Activated CD8-positive, alpha-beta memory T cell treated with anti-CD3 and anti-CD28 coated beads for 36 hours (primary cell): ENCODE results near the gene FGF18. TPM values are rescaled to one million over a fixed set of nuclear protein-coding genes. Genes with fewer than 3 reads are reported as not detected.

ENCODE experiments used
- CTCF ChIA-PET: fragments of 350-600 bp; sonication (Branson Sonifier 250); formaldehyde crosslinking; loops from one replicate; lab custom pipeline; 2021; ENCODE audit warnings: antibody characterized with exemption; lab: Charles Lee
- POLR2A ChIA-PET: fragments of 350-600 bp; sonication (Branson Sonifier 250); formaldehyde crosslinking; loops from one replicate; lab custom pipeline; 2021; ENCODE audit warnings: antibody characterized with exemption; lab: Charles Lee
- total RNA-seq, 2 experiments: library from RNA; stranded (reverse); gene quantifications; one replicate each; pipeline ENCODE4 v1.2.3, GENCODE V29; 2021

Gene FGF18
- total RNA-seq, 2 experiments from 2014 or later: 0.13 TPM; not detected in 1

DNA sequence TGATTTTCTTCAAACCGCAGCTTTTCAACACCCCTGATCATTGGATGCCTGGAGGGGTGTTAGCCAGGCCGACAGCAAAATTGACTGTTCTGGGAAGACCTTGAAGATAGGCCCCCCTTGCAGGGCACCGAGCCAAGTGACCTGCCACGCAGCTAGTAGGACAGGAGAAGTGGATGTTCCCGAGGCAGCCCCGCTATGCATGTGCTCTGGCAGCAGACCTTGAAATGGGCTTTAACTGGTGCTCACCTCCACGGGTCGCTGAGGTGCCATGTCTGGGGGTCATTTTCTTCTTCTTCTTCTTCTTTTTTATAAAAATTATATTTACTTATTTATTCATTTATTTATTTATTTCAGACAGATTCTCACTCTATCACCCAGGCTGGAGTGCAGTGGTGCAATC is 12.6 kb downstream of the FGF18 start:
- POLR2A ChIA-PET: no interaction called here
- CTCF ChIA-PET: no interaction called here

DNA sequence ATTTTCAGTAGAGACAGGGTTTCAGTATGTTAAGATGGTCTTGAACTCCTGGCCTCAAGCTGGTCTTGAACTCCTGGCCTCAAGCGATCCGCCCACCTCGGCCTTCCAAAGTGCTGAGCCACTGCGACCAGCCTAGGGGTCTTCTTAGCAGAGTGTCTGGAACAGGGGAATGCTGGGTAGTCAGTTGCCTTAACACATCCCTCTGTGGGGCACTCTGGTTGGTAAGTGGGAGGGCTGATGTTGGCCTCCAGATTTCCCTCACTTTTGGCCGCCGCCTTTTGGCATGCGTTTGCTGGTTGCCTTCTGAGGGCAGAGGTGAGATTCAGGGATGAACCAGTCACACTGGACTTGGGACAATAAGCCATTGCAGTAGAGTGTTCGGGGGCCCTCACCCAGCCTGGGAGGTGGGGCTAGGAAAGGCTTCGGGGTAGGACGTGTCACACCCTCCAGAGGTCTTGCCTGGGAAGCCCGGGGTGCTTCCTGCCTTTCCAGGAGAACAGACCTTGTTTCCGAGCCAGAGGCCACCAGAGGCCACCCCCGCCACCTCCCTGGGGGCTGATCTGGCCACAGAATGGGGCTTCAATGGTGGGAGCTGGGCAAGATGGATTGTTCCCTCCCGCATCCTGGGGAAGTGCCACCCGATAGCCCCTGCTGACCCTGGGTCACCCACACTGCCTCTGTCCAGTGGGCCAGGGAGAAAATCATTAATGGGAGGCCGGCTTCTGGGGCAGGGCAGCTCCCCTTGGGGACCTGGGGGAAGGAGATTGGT is 13.3 kb downstream of the FGF18 start:
- POLR2A ChIA-PET: no interaction called here
- CTCF ChIA-PET: no interaction called here

DNA sequence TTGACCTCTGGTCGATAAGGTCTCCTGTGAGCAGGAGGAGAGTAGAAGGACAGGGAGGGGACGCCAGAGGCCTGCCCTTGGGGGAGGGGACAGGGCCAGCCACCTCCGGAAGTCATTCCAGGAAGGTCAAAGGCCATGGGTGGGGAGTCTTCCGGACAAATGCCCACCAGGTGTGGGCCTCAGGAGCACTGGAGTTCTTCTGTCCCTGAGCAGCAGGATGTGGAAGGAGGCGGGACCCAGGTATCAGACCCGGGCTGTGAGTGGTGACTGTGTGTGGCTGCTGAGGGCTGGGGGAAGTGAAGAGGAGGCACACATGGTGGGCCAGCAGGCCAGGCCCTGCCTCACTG is 13.9 kb downstream of the FGF18 start:
- ChIA-PET CTCF (no interaction called here), POLR2A (no interaction called here)

DNA sequence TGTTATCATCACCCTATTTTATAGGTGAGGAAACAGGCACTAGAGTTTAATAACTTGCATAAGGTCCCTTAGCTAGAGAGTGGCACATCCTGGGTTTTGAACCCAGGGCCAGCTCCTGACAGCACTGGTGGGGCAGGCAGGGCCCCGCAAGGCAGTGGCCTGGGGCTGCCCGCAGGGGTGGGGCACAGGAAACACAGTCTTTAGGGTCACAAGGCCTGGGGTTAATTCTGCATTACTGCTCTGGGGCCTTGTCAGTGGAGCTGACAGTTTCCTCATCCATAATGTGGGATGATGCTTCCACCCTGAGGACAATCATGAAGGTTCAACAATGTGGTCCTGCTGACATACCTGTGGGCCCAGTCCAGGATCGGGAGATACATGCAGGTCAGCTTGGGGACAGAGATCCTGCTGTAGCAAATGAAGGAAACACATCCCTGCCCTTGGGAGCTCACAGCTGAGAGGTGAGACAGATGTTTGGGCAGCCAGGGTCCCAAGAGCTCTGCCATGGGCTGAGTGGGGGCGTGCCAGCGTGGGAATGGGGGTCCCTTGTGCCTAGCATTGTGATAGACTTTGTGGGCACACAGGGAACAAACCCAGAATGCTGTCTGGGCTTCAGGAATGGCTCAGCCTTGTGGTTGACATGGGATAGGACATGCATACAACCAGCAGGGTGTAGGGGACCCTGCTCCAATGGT is 14.7 kb downstream of the FGF18 start:
- ChIA-PET POLR2A (no interaction called here), CTCF (no interaction called here)

DNA sequence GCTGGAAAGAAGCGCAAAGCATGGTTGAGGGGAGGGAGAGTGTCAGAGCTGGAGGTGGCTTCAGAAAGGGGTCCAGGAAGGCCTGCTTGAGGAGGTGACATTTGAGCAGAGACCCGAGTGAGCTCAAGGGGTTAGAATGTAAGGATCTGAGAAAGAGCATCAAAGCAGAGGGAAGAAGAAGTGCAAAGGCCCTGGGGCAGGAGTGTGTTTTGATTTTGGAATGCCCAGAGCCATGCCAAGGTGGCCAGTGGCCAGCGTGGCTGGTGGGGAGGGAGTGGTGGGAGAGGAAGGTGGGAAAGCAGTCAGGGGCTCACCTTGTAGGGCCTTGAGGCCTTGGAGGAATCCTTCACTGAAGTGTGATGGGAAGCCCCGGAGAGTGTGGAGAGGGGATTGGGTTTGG is 15.4 kb downstream of the FGF18 start:
- POLR2A ChIA-PET: no interaction called here
- CTCF ChIA-PET: no interaction called here

DNA sequence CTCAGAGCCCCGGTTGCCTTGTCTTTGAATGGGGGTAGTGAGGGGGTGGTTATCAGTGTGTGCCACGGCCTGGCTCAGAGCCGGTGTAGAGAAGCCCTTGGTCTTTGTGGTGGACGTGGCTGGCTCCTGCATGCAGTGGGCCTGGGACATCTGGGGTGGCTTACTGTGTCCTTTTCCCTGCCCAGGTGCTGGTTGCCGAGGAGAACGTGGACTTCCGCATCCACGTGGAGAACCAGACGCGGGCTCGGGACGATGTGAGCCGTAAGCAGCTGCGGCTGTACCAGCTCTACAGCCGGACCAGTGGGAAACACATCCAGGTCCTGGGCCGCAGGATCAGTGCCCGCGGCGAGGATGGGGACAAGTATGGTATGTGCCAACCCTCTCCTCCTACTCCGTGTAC is 16.5 kb downstream of the FGF18 start:
- CTCF ChIA-PET: no interaction called here
- POLR2A ChIA-PET: no interaction called here

DNA sequence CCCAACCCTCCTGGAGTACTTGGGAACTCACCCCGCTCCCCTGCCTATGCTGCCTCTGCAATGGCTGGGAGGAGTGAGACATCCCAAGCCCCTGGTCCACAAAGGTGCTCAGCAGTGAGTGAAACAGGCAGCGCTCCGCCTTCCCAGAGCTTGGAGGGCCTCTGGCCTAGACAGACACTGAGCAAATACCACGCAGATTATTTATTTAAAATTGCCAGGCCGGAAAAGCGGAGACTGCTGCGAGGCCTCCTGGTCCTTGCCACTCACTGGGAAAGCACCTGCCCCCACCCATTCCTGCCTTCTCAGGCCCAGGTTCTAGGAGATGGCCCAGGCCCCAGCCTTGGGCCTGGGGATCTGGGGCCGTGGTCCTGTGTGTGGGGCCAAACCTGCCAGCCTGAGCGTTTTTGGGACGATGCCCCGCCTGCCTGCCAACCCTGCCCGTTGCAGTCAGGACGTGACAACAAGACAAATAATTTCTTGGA is 17.4 kb downstream of the FGF18 start:
- CTCF ChIA-PET: no interaction called here
- POLR2A ChIA-PET: no interaction called here

DNA sequence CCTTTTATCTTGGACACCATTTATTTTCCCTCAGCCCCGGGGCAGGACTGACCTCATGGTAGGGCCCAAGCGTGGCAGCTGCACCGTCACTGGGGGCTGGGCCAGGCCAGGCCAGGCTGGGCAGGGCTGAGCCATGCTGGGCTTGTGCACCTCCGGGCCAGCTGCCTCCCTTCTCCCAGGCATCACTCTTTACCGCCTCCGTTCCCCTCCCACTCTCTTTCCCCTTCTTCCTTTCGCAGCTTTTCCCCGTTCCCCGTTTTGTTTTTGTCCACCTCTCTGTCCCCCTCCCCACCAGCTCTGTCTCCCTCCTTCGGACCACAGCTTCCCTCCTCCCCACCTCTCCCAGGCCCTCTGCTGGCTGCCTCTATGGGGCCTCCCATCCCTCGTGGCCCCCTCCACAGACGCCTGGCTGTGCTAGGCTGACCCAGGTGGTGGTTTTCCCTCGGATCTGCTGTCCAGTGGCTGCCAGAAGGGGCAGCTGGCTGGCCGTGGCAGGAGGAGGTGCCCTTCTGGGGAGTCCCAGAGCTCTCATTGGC is 17.9 kb downstream of the FGF18 start:
- ChIA-PET POLR2A (no interaction called here), CTCF (no interaction called here)

DNA sequence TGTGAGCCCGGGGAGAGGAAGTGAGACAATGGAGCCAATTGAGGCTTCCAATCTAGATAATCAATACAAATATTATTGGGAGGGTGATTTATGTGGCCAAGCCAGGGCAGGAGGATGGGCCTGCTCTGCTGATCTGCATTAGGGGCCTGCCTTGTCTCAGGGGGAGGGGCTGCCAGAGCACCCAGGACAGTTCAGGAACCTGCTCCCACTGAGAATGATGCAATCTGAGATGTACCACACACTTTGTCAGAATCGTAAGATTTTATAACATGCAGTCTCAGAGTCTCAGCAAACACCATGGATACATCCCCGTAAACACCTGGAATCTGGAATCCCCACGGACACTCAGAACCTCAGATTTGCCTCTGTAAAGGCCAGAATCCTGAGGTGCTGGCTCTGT is 19.3 kb downstream of the FGF18 start:
- ChIA-PET POLR2A (no interaction called here), CTCF (no interaction called here)

DNA sequence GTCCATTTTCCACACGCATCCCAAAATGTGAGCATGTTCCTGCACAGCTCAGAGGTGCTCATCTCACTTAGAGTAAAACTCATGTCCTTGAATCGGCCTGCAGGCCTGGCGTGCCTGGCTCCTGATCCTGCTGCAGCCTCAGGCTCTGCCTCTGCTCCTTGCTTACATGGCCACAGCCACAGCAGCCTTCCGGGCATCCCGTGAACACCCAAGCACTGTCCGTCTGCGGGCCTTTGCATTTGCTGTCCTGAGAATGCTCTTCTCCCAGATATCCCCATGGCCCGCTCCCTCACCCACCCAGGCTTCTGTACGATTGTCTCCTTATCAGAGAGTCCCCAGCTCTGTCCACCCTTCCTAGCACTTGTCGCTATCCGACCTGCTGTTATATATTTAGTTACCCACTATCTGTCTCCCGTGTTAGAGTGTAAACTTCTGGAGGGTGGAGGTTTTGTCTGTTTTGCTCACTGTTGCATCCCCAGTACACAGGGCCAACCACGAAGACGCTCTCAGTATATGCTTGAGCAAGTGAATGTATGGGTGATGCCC is 21.9 kb downstream of the FGF18 start:
- ChIA-PET CTCF (no interaction called here), POLR2A (no interaction called here)

DNA sequence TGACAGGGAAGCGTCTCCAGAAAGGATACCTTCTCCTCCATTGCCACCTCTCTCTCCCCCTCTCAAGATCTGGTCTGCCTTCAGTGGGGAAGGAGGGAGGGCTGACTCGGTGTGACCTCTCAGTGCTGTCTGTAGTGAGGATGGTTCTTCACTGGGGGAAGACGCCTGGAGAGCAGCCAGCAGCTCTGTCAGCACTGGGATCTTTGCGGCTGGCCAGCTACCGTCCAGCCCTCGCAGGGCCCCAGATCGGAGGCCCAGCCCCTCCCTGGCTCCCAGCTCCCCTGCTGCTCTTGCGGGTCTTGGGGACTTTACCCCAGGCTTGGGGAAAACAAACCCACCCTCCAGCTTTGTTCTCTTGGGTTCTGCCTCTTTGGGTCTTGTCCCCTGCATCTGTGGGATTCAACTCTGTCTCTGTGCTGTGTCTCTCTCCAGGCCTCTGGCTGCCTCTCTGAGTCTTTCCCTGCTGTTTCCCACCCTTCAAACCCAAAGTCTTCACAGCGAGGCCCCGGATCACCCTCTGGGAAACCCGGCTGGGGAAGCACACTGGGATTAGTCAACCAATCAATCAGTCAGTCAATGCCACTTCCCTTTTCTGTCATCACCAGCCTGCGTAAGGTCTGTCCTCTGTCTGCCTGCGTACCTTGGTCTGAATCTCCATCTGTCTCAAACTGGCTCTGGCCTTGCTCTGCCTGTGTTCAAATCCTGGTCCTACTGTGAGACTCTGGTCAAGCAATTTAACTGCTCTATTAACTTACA is 23.0 kb downstream of the FGF18 start:
- ChIA-PET CTCF (no interaction called here), POLR2A (no interaction called here)

DNA sequence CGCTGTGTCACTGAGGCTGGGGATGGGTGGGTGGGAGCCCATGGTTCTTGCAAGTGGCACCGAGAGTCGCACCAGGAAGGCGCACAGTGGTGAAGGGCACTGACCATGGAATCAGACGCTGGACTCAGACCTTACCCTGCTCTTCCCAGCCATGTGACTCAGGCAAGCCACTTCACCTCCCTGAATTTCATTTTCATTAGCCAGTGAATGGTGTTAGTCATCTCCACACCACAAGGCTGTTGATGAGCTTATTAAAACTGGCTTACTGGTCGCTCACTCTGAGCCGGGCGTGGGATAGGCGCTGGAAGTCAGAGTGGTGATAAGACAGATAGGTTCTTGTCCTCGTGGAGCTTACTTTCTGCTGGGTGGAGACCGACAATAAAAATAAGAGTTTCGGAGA is 25.1 kb downstream of the FGF18 start:
- ChIA-PET POLR2A (no interaction called here), CTCF (no interaction called here)

DNA sequence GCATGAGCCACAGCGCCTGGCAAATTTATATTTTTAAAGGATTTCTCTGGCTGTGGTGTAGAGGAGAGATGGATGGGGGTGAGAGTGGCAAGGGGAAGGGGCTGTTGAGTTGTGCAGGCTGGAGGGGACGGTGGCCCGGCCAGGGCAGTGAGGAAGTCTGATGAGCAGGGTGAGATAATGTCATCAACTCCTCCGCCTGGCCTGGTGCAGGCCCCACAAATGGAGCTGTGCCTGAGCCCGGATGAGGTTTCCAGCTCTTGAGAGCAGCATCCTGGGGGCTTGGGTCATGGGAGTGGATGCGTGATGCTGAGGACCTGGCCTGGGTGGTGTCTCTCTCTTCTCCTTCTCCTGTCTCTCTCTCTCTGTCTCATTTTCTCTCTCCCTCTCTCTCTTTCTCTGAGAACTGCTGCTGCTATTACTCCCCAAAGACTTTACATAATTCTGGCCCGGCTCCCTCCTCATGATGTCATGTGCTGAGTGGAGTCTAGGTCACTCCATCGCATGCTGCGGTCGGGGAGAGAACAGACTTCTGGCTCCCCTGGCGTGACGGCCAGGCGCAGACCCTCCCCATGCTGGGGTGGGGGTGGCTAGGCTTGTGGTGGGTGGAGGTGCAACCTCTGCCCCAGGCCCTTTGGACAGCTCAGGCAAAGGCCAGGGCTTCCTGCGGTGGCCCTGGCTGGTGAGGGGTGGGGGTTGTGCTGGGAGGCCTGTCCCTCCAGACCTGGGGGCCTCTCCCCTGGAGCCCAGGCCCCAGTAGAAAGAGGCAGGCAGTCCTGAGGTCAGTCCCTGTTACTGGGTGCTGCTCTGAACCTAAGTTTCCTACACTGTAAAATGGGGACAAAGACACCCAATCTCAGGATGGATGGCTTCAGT is 26.4 kb downstream of the FGF18 start:
- POLR2A ChIA-PET: no interaction called here
- CTCF ChIA-PET: no interaction called here

DNA sequence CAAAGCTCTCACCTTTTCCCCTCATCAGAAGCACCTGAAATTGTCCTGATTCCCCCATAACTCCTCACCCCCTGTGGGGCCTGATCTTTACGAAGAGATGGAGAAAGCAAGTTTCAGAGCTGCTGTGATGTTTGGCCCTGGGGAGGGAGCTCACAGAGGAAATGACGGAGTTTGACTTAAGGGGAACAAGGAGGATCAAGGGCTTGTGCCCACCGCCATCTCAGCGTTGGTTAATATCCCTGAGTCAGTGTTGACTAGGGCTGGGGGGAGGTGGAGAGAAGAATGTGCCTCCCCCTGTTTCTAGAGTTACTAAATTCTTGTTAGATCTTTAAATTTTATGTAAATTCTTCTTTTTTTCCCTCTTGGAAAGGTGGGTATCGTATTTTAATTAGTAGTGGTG is 27.8 kb downstream of the FGF18 start:
- ChIA-PET POLR2A (no interaction called here), CTCF (no interaction called here)

DNA sequence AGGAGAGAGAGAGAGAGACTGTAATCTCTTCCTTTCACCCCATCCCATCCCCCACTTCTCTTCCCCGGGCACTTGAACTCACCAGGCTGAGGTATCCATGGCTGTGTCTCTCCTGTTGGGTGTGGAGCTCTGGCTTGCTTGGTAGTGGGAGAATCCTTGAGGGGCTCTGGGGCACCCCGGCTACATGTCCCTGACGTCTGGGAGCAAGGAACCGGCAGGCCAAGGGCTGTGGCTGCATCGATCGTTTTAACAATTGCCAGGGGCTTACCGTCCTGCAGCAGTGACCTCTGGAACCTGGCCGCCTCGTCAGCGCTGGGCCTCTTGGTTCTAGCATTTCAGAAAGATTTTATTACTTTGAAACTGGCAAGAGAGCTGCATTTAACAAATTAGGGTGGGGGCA is 30.0 kb downstream of the FGF18 start:
- CTCF ChIA-PET: no interaction called here
- POLR2A ChIA-PET: no interaction called here

DNA sequence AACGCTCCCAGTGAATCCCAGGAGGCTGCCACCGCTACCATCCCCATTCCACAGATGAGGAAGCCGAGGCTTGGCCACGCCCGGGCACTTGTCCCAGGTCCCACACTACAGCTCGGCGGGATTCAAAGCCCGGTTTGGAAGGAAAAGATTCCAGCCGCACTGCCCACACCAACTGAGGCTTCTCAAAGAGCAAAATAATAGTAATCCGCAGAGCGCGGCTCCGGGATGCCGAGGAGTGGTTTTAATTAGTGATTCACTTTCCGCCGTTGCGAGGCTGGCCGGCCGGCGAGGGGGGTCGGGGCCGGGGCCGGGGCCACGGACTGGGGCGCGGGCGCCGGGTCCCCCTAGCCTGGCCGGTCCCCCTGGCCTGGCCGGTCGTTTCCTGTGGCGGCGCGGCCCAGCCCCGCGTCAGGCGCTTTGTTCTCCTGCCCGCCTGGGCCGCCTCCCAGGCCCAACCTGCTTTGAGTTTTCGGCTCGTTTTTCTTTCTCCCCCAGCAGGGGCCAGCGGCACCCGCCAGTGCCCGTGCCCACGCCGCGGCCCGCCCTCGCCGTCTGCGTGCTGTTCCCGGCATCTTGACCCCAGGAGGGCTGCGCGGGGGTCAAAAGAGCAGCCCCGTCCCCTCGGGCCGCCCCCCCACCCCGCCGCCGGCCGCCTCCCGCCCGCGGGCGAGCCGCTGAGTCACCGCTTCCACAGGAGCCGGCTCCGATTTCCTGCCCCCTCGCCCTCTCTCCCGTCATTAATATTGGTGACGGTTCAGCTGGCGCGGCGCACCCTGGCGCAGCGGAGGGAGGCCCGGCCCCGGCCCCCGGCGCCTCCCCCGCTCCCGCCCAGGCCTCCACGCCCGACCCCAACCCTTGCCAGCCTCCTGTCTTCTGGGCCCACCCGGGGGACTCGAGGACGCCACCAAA is 31.2 kb downstream of the FGF18 start:
- ChIA-PET CTCF (no interaction called here), POLR2A (no interaction called here)

DNA sequence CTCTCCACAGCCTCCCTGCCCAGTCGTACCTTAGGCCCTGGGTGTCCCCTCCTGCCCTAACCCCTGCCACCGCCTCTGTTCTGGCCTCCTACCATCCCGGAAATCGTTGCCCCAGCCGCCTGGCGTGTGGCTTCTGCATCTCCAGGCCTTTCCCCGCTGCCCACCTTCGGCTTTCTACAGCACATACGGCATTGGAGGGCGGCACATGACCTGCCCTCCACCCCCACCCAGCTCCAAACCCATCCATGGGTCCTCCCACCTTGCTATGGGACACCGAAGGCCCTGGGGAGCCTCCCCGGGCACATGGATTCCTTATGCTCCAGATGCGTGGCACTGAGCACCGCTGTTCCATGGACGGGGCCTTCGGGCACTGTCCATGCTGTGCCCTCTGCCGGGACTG is 32.0 kb downstream of the FGF18 start:
- POLR2A ChIA-PET: no interaction called here
- CTCF ChIA-PET: interaction anchor here (0.6 kb wide), 1 partner anchor 1671 kb away, joined by 6 read pairs; no protein-coding TSS in a partner anchor

DNA sequence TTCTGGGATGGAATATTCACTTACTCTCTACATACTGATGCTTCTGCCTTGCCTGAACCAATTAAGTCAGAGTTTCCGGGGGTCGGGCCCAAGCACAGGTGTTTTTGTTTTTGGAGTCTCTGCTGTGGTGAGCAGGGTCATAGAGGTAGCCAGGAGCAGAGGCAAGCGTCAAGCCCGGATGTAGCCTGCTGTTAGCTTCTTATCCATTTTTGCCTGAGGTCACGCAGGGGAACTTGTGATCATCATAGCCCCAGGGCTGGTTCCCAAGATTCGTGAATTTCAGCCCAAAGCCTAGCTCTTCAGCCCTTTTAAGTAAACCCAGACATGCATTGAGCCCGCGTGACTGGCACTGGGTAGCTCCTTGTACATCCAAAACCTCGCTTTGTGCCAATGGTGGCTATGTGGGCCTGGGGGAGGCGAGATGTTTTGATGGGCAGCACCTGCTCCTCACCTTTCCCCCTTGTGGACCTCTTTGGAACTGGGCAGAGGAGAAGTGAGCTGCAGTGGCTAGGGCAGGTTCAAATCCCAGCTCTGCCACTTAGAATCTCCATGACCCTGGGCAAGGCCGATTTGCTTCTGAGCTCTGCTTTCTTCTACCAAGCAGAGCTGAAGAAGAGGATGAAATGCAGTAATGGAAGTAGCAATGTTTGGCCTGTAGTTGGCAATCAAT is 33.7 kb downstream of the FGF18 start:
- CTCF ChIA-PET: no interaction called here
- POLR2A ChIA-PET: no interaction called here
